ENCODE data around the gene KMO.

- TF ChIP-seq EZH2 (IDR thresholded peaks at IDR 0.05; ENCODE audit: low read depth, low read length, severe bottlenecking) (no peak), POLR2AphosphoS5 (IDR thresholded peaks at IDR 0.05; ENCODE audit: low read depth, low read length) (no peak), CTCF (IDR thresholded peaks at IDR 0.05; ENCODE audit: control extremely low read depth in 1 of 3, insufficient read depth in 1 of 3, low read depth in 1 of 3, low read length in 3 of 3) (no peak), ZNF274 (IDR thresholded peaks at IDR 0.05; ENCODE audit: borderline replicate concordance, extremely low read depth, low read length) (no peak), POLR2A (IDR thresholded peaks at IDR 0.05; ENCODE audit: control extremely low read depth in 1 of 2, low read depth in 2 of 2, low read length in 2 of 2) (no peak), GABPA (IDR thresholded peaks at IDR 0.05; ENCODE audit: borderline replicate concordance, insufficient read depth, low read length) (no peak)
These were observed 64.5 kb downstream of the KMO start for GRCh38 chr1:241596633-241597032.
